H1 (cell line): ENCODE measurements around the gene KATNBL1. TPM values are rescaled to one million over a fixed set of nuclear protein-coding genes. Genes with fewer than 3 reads are reported as not detected.

Source experiments
- CTCF ChIA-PET: fragments of 300-600 bp; sonication (Branson Sonifier 250); formaldehyde crosslinking; loops from one replicate; lab custom pipeline; 2021; ENCODE audit not compliant: partially characterized antibody; lab: Charles Lee
- POLR2A ChIA-PET: fragments of 300-600 bp; sonication (Branson Sonifier 250); formaldehyde crosslinking; loops from one replicate; lab custom pipeline; 2021; ENCODE audit warnings: inconsistent platforms; ENCODE audit not compliant: partially characterized antibody; lab: Charles Lee
- DNase-seq, 2 experiments: peaks; one replicate each; pipeline versions ENCODE4 v3.0.0 to v3.0.0-alpha.2; 2010 to 2022; ENCODE audit warnings: low spot score in 2 of 2, low read depth in 1 of 2, mixed read lengths in 1 of 2
- FAIRE-seq: peaks from 2 replicates; lab custom pipeline; 2011; peaks lifted over from hg19 to GRCh38; lab: Jason Lieb, UNC
- H2AFZ ChIP-seq: 2 replicates; pipeline ENCODE4 v1.8.1; 2012; ENCODE audit warnings: low read length, inconsistent platforms
- H2AK5ac ChIP-seq: 2 replicates; pipeline ENCODE4 v1.6.1; 2013; ENCODE audit warnings: low read depth, low read length
- H2BK120ac ChIP-seq: replicated peaks from 2 replicates; pipeline ENCODE3; 2013; ENCODE audit warnings: low read depth, low read length, inconsistent platforms
- H2BK12ac ChIP-seq: 2 replicates; pipeline ENCODE4 v1.6.1; 2013; ENCODE audit warnings: low read depth, low read length
- H2BK15ac ChIP-seq: 2 replicates; pipeline ENCODE4 v1.6.1; 2013; ENCODE audit warnings: low read length
- H2BK20ac ChIP-seq: 2 replicates; pipeline ENCODE4 v1.6.1; 2013; ENCODE audit warnings: low read length
- H2BK5ac ChIP-seq: 2 replicates; pipeline ENCODE4 v1.6.1; 2013; ENCODE audit warnings: low read depth, low read length
- H3K14ac ChIP-seq: 2 replicates; pipeline ENCODE4 v1.6.1; 2013; ENCODE audit warnings: inconsistent platforms; ENCODE audit not compliant: insufficient read length
- H3K18ac ChIP-seq: 2 replicates; pipeline ENCODE4 v1.6.1; 2013; ENCODE audit warnings: low read length; ENCODE audit errors: extremely low read depth
- H3K23ac ChIP-seq: 2 replicates; pipeline ENCODE4 v1.6.1; 2013; ENCODE audit warnings: inconsistent platforms; ENCODE audit not compliant: insufficient read length
- H3K23me2 ChIP-seq: 2 replicates; pipeline ENCODE4 v1.6.1; 2013; ENCODE audit warnings: low read depth, low read length
- H3K27ac ChIP-seq: 2 replicates; pipeline ENCODE4 v1.6.1; 2011; ENCODE audit warnings: low read depth, low read length, inconsistent platforms
- H3K27me3 ChIP-seq, 4 experiments: replicated peaks in 1 of 4; 1 replicate in 1 of 4; 2 replicates in 3 of 4; pipeline versions ENCODE4 v1.6.1 to v1.8.1; 2011 to 2013; ENCODE audit warnings: low read length in 3 of 4, mild to moderate bottlenecking in 3 of 4, inconsistent platforms in 2 of 4, mixed read lengths in 2 of 4, moderate library complexity in 1 of 4; ENCODE audit not compliant: control insufficient read depth in 3 of 4, insufficient read depth in 3 of 4; ENCODE audit errors: extremely low read depth in 1 of 4
- H3K36me3 ChIP-seq, 4 experiments: 2 replicates each; pipeline versions ENCODE4 v1.6.1 to v1.8.1; 2011 to 2013; ENCODE audit warnings: mild to moderate bottlenecking in 4 of 4, low read length in 3 of 4, moderate library complexity in 2 of 4, control low read depth in 1 of 4, inconsistent platforms in 1 of 4; ENCODE audit not compliant: insufficient read depth in 4 of 4, control insufficient read depth in 2 of 4
- H3K4ac ChIP-seq: replicated peaks from 2 replicates; pipeline ENCODE3; 2013; ENCODE audit warnings: low read length, low read depth, mixed read lengths, inconsistent platforms; ENCODE audit not compliant: insufficient read length
- H3K4me1 ChIP-seq, 4 experiments: replicated peaks in 1 of 4; 1 replicate in 1 of 4; 2 replicates in 3 of 4; pipeline versions ENCODE4 v1.6.1 to v1.8.1; 2011 to 2013; ENCODE audit warnings: low read length in 3 of 4, inconsistent platforms in 2 of 4, mixed read lengths in 1 of 4; ENCODE audit not compliant: insufficient read depth in 4 of 4, control insufficient read depth in 3 of 4
- H3K4me2 ChIP-seq, 2 experiments: 2 replicates each; pipeline versions ENCODE4 v1.6.1 to v1.8.1; 2011 to 2013; ENCODE audit warnings: low read depth in 2 of 2, low read length in 2 of 2, control low read depth in 1 of 2, inconsistent platforms in 1 of 2, mild to moderate bottlenecking in 1 of 2; ENCODE audit not compliant: insufficient read depth in 1 of 2
- H3K4me3 ChIP-seq, 4 experiments: fragments of 200-600, 300-600 bp in 1 of 4; sonication (generic), shearing (Covaris generic), sonication (Bioruptor Twin) in 1 of 4; 2 replicates each; pipeline versions ENCODE4 v1.5.1 to v1.8.1; 2011 to 2016; ENCODE audit warnings: low read length in 4 of 4, low read depth in 3 of 4, control low read depth in 2 of 4, inconsistent platforms in 2 of 4, mild to moderate bottlenecking in 2 of 4, mixed read lengths in 1 of 4, moderate library complexity in 1 of 4; ENCODE audit not compliant: insufficient read depth in 2 of 4; ENCODE audit errors: extremely low read depth in 1 of 4
- H3K56ac ChIP-seq: replicated peaks from 2 replicates; pipeline ENCODE3; 2013; ENCODE audit warnings: low read depth, mild to moderate bottlenecking, mixed read lengths, low read length, inconsistent platforms; ENCODE audit not compliant: insufficient read length
- H3K79me1 ChIP-seq: 2 replicates; pipeline ENCODE4 v1.6.1; 2013; ENCODE audit warnings: low read depth, low read length, control low read depth
- H3K79me2 ChIP-seq, 2 experiments: 2 replicates each; pipeline versions ENCODE4 v1.6.1 to v1.8.1; 2012 to 2013; ENCODE audit warnings: low read length in 2 of 2, mild to moderate bottlenecking in 2 of 2, inconsistent platforms in 1 of 2; ENCODE audit not compliant: insufficient read depth in 2 of 2, control insufficient read depth in 1 of 2
- H3K9ac ChIP-seq, 4 experiments: replicated peaks in 1 of 4; 1 replicate in 1 of 4; 2 replicates in 3 of 4; pipeline versions ENCODE4 v1.6.1 to v1.8.1; 2011 to 2013; ENCODE audit warnings: low read depth in 3 of 4, low read length in 3 of 4, control low read depth in 2 of 4, mild to moderate bottlenecking in 2 of 4, moderate library complexity in 2 of 4, inconsistent platforms in 1 of 4; ENCODE audit errors: extremely low read depth in 1 of 4
- H3K9me3 ChIP-seq, 2 experiments: 2 replicates each; pipeline versions ENCODE4 v1.6.1 to v1.8.1; 2012 to 2013; ENCODE audit warnings: mild to moderate bottlenecking in 2 of 2, moderate library complexity in 2 of 2, control low read depth in 1 of 2, inconsistent platforms in 1 of 2, low read depth in 1 of 2, low read length in 1 of 2, mixed read lengths in 1 of 2; ENCODE audit not compliant: insufficient read depth in 2 of 2
- H4K20me1 ChIP-seq, 2 experiments: replicated peaks in 1 of 2; 2 replicates each; pipeline versions ENCODE3 to v1.8.1; 2011 to 2013; ENCODE audit warnings: inconsistent platforms in 2 of 2, low read length in 2 of 2, mild to moderate bottlenecking in 1 of 2; ENCODE audit not compliant: insufficient read depth in 2 of 2, control insufficient read depth in 1 of 2
- H4K5ac ChIP-seq: 2 replicates; pipeline ENCODE4 v1.6.1; 2013; ENCODE audit warnings: low read length, low read depth, mixed read lengths, inconsistent platforms; ENCODE audit not compliant: insufficient read length
- H4K8ac ChIP-seq: 2 replicates; pipeline ENCODE4 v1.8.0; 2013; ENCODE audit warnings: mild to moderate bottlenecking, moderate library complexity, low read length, inconsistent platforms; ENCODE audit not compliant: insufficient read depth; ENCODE audit errors: extremely low read depth
- H4K91ac ChIP-seq: replicated peaks from 2 replicates; pipeline ENCODE3; 2013; ENCODE audit warnings: low read length, mixed read lengths, inconsistent platforms; ENCODE audit not compliant: insufficient read length
- ATF2 ChIP-seq: IDR thresholded peaks from 2 replicates; pipeline ENCODE4 v1.6.1; 2012; ENCODE audit warnings: low read length, inconsistent platforms
- BACH1 ChIP-seq: IDR thresholded peaks from 2 replicates; pipeline ENCODE4 v1.6.1; 2012; ENCODE audit warnings: low read length, improper control_type of control experiment
- CEBPB ChIP-seq: IDR thresholded peaks from 2 replicates; pipeline ENCODE4 v1.6.1; 2012; ENCODE audit warnings: low read depth, low read length
- CREB1 ChIP-seq: IDR thresholded peaks from 2 replicates; pipeline ENCODE4 v1.6.1; 2012; ENCODE audit warnings: inconsistent platforms
- CTBP2 ChIP-seq: IDR thresholded peaks from 2 replicates; pipeline ENCODE4 v1.7.0; 2011; ENCODE audit warnings: borderline replicate concordance, mild to moderate bottlenecking, moderate library complexity, mixed read lengths, low read length; ENCODE audit not compliant: insufficient read depth, insufficient read length
- EP300 ChIP-seq, 2 experiments: IDR thresholded peaks; 1 replicate in 1 of 2; 2 replicates in 1 of 2; pipeline ENCODE4 v1.6.1; 2011 to 2012; ENCODE audit warnings: low read depth in 2 of 2, low read length in 2 of 2, mild to moderate bottlenecking in 2 of 2, borderline replicate concordance in 1 of 2, inconsistent platforms in 1 of 2, moderate library complexity in 1 of 2
- KDM1A ChIP-seq: fragments of 200-600, 300-600 bp; sonication (generic); IDR thresholded peaks from 2 replicates; pipeline ENCODE4 v1.7.1; 2016; ENCODE audit warnings: mild to moderate bottlenecking, low read length, borderline replicate concordance
- KDM5A ChIP-seq: fragments of 200-600 bp; IDR thresholded peaks from 2 replicates; pipeline ENCODE4 v1.7.1; 2012; ENCODE audit warnings: mild to moderate bottlenecking, low read length, inconsistent platforms, mixed read lengths
- MAX ChIP-seq: IDR thresholded peaks from 2 replicates; pipeline ENCODE4 v1.6.1; 2012; ENCODE audit warnings: inconsistent platforms
- RBBP5 ChIP-seq: IDR thresholded peaks from 2 replicates; pipeline ENCODE4 v1.7.1; 2012; ENCODE audit warnings: low read depth, mild to moderate bottlenecking, inconsistent platforms, low read length, moderate library complexity, borderline replicate concordance
- RFX5 ChIP-seq: IDR thresholded peaks from 2 replicates; pipeline ENCODE4 v1.6.1; 2011; ENCODE audit warnings: low read depth, low read length, improper control_type of control experiment, borderline replicate concordance
- SP4 ChIP-seq: IDR thresholded peaks from 2 replicates; pipeline ENCODE4 v1.6.1; 2012; ENCODE audit warnings: low read length, inconsistent platforms
- TAF1 ChIP-seq: IDR thresholded peaks from 2 replicates; pipeline ENCODE4 v1.6.1; 2011; ENCODE audit warnings: mild to moderate bottlenecking, low read depth, low read length
- WGBS, 2 experiments: shearing (Covaris generic) in 1 of 2; methylation state at CpG; one replicate each; pipeline versions ENCODE4 v1.1.6 to v1.1.7; 2013 to 2015; ENCODE audit warnings: low lambda C conversion rate in 2 of 2, mixed read lengths in 2 of 2, inconsistent platforms in 1 of 2, low coverage in 1 of 2, missing lambda C conversion rate in 1 of 2; ENCODE audit not compliant: insufficient replicate concordance in 2 of 2, insufficient coverage in 1 of 2, insufficient read length in 1 of 2; ENCODE audit errors: extremely low coverage in 1 of 2, missing lambda C conversion rate in 1 of 2; 5-methylcytosine and 5-hydroxymethylcytosine counted together
- polyA plus RNA-seq, 7 experiments: library from polyadenylated mRNA; depleted of rRNA in 3 of 7; stranded (reverse) in 5 of 7; unstranded in 2 of 7; fragments of >200 nt in 5 of 7; fragments of 200-250 nt in 2 of 7; gene quantifications; 1 replicate in 5 of 7; 2 replicates in 1 of 7; 4 replicates in 1 of 7; pipeline versions ENCODE4 v1.2.1 to v1.2.3, GENCODE V29; 2011 to 2013; ENCODE audit warnings: missing spikeins in 2 of 7, mixed read lengths in 2 of 7
- total RNA-seq: library from RNA; stranded (reverse); fragmentation: NEBNext Ultra II Directional; extraction: Animal tissue kit (Norgen Biotek cat#: 25700); gene quantifications from 2 replicates; pipeline ENCODE4 v1.2.1, GENCODE V29; 2021

Gene KATNBL1
- total and polyA plus RNA-seq, 2 of the 8 experiments (the other 6 are each of a cell fraction or from before 2014, with no cell fraction given), result 14.2 to 51.4 TPM

GRCh38 chr15:34203936-34204335, 6.0 kb downstream of the KATNBL1 start:
- no peak overlapping the region for H3K4me3 ChIP-seq
- ChIA-PET POLR2A (no interaction called here), CTCF (interaction anchor here (0.6 to 1.5 kb wide), 3 partner anchors 11 to 94 kb away, joined by 3 to 5 read pairs (median 4); no protein-coding TSS in a partner anchor)
- no peaks in the 10 kb centered on the region; a peak in 2 of 8 replicates for H3K36me3 ChIP-seq
- peaks cover 0 to 2% (median 0%) of the 10 kb centered on the region in 4 experiments; a peak in 1 of 7 replicates for H3K4me1 ChIP-seq
- no peaks in the 10 kb centered on the region; the same call in 1 of the 2 replicates for H3K23me2 ChIP-seq
- H2AK5ac ChIP-seq, result no peak overlapping the region
- no peak overlapping the region for H3K23ac ChIP-seq
- no peaks in the 10 kb centered on the region; a peak in 1 of 4 replicates for H3K9me3 ChIP-seq
- H3K27me3 ChIP-seq, result no peaks in the 10 kb centered on the region
- no peak overlapping the region for H3K27ac ChIP-seq
- H4K91ac ChIP-seq, result no peak overlapping the region
- FAIRE-seq (no peak), DNase-seq (no peak)
- no peak overlapping the region for H3K4me2 ChIP-seq
- H4K8ac ChIP-seq, result no peak overlapping the region
- H2AFZ ChIP-seq, result no peak overlapping the region
- H3K79me2 ChIP-seq, result peaks cover 10 to 88% of the 10 kb centered on the region in 2 experiments
- H2BK12ac ChIP-seq, result no peak overlapping the region
- 100% methylated on average over 1 of the region's 1 CpG; no CpG with 5 or more reads in 1 of the 2 experiments for WGBS, 2 experiments
- no peak overlapping the region for H3K56ac ChIP-seq
- H4K5ac ChIP-seq, result no peak overlapping the region
- H2BK15ac ChIP-seq, result no peak overlapping the region
- no peak overlapping the region for H2BK20ac ChIP-seq
- H3K4ac ChIP-seq, result no peak overlapping the region
- H3K9ac ChIP-seq, result no peak overlapping the region
- no peaks in the 10 kb centered on the region for H4K20me1 ChIP-seq
- H3K18ac ChIP-seq, result no peak overlapping the region
- H3K14ac ChIP-seq, result no peak overlapping the region
- H2BK5ac ChIP-seq, result no peak overlapping the region
- H3K79me1 ChIP-seq, result no peaks in the 10 kb centered on the region; the same call in 1 of the 2 replicates
- H2BK120ac ChIP-seq, result no peak overlapping the region
- no peak for TF ChIP-seq MAX
- no peak for TF ChIP-seq KDM1A
- TF ChIP-seq EP300 (IDR thresholded peaks at IDR 0.05; ENCODE audit: borderline replicate concordance in 1 of 2, low read depth in 2 of 2, low read length in 2 of 2), result no peak
- TF ChIP-seq RBBP5, result no peak
- TF ChIP-seq CTBP2, result no peak
- TF ChIP-seq BACH1, result no peak
- TF ChIP-seq RFX5, result no peak
- no peak for TF ChIP-seq KDM5A
- TF ChIP-seq SP4, result no peak
- TF ChIP-seq TAF1, result no peak
- no peak for TF ChIP-seq CEBPB
- no peak for TF ChIP-seq CREB1
- no peak for TF ChIP-seq ATF2
